Measurements from ENCODE around the gene OSM.

- no peak for TF ChIP-seq POLR2A (IDR thresholded peaks at IDR 0.05; ENCODE audit: low read depth, low read length)
- TF ChIP-seq POLR2AphosphoS5 (IDR thresholded peaks at IDR 0.05; ENCODE audit: low read depth, low read length): no peak
Observed at GRCh38 chr22:30301995-30302809, 35.6 kb upstream of the OSM start.

All from GM12892 (cell line).